Activated CD8-positive, alpha-beta memory T cell treated with anti-CD3 and anti-CD28 coated beads, Interleukin-2, amount 10 ng/mL, durations not matched to agents 7 days and 5 days (primary cell): ENCODE data around the gene ZNF628. TPM values are rescaled to one million over a fixed set of nuclear protein-coding genes. Genes with fewer than 3 reads are reported as not detected.

Source experiments
- ATAC-seq: fragments of 150-1000 bp; cut with Tn5 transposase; one replicate; pipeline ENCODE4 v1.10.0; 2021; ENCODE audit warnings: moderate library complexity
- CTCF ChIA-PET: fragments of 350-600 bp; sonication (Branson Sonifier 250); formaldehyde crosslinking; loops from one replicate; lab custom pipeline; 2021; ENCODE audit warnings: antibody characterized with exemption; lab: Charles Lee
- DNase-seq: peaks from one replicate; pipeline ENCODE4 v3.0.0-alpha.2; 2020
- H3K27ac Mint-ChIP-seq: one replicate; pipeline ENCODE4 v1.8.0; 2021; ENCODE audit warnings: mild to moderate bottlenecking, mixed read lengths
- H3K27me3 Mint-ChIP-seq: one replicate; pipeline ENCODE4 v1.8.0; 2021; ENCODE audit warnings: mixed read lengths
- H3K36me3 Mint-ChIP-seq: one replicate; pipeline ENCODE4 v1.8.0; 2021; ENCODE audit warnings: mild to moderate bottlenecking, mixed read lengths
- H3K4me1 Mint-ChIP-seq: one replicate; pipeline ENCODE4 v1.8.0; 2021; ENCODE audit warnings: mixed read lengths
- H3K4me3 Mint-ChIP-seq: one replicate; pipeline ENCODE4 v1.8.0; 2021; ENCODE audit warnings: mild to moderate bottlenecking, moderate library complexity, mixed read lengths
- H3K9me3 Mint-ChIP-seq: one replicate; pipeline ENCODE4 v1.8.0; 2022; ENCODE audit warnings: low read depth, mixed read lengths
- total RNA-seq, 2 experiments: library from RNA; stranded (reverse); gene quantifications; one replicate each; pipeline ENCODE4 v1.2.3, GENCODE V29; 2021

The ZNF628 gene
- total RNA-seq, 2 experiments from 2014 or later, result 8.8 to 8.9 TPM

DNA sequence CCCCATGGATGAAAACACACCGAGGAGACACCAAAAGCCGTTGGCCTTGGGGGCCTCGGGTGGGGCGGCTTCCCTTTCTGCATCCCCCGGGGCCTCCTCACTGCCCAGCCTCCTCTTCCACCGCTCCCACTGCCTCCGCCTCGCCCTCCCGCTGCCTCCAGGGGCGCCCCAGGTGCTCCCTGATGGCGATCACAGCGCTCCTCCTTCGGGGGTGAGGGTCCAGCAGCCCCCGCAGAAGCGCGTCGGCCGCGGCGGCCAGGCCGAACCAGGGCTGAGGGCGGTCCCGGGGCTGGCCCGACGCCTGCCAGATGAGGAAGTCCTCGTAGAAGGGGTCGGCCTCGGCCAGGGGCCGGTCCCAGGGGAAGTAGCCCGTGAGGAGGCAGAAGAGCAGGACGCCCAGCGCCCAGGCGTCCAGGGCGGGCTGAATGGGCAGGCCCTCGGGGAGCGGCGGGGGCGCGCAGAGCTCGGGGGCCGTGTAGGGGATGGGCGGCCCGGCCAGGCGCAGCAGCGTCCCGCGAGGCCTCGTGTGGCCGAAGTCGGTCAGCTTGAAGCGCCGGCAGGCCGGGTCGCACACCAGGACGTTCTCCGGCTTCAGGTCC, 53.3 kb downstream of the ZNF628 start:
- Mint-ChIP-seq H3K36me3 (no peaks in the 10 kb centered on the region), H3K4me3 (no peak overlapping the region), H3K27ac (no peak overlapping the region), H3K9me3 (no peaks in the 10 kb centered on the region), H3K27me3 (no peaks in the 10 kb centered on the region), H3K4me1 (no peaks in the 10 kb centered on the region)
- CTCF ChIA-PET, result no interaction called here
- no peak for DNase-seq
- ATAC-seq, result no peak

DNA sequence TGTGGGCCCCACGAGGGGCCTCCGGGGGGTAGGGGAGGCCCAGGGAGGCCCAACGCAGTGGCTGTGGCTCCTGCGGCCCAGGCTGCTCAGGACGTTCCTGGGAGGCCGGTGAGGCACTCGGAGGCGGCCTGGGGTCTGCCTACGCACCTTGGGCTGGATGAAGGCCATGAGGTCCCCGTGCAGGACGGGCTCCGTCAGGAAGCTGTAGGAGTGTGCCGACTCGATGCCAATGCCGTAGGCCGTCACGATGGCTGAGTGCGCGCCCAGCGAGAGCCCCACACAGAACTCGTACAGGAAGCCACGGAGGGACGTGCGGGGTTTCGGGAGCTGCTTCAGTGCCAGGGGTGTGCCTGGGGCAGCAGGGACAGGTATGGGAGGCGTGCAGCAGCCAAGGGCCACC, 54.6 kb downstream of the ZNF628 start:
- Mint-ChIP-seq H3K9me3 (no peaks in the 10 kb centered on the region), H3K27me3 (no peaks in the 10 kb centered on the region), H3K36me3 (no peaks in the 10 kb centered on the region), H3K27ac (no peak overlapping the region), H3K4me3 (no peak overlapping the region), H3K4me1 (no peaks in the 10 kb centered on the region)
- CTCF ChIA-PET, result no interaction called here
- DNase-seq (no peak), ATAC-seq (no peak)

Other genes with a start within 250 kb of the ZNF628 start
- gene TMEM86B, start 247.9 kb upstream of the ZNF628 start, total RNA-seq, result 10 to 100 TPM; 10.4 to 16.0 TPM
- gene PPP6R1, start 217.6 kb upstream of the ZNF628 start, total RNA-seq, result 100 to 1,000 TPM; 263 to 291 TPM
- gene HSPBP1, start 196.5 kb upstream of the ZNF628 start, total RNA-seq, result 10 to 100 TPM; 35.0 to 38.2 TPM
- 1 to 10 TPM; 6.9 to 9.1 TPM for gene BRSK1, start 192.6 kb upstream of the ZNF628 start, total RNA-seq
- gene TMEM150B, start 151.3 kb upstream of the ZNF628 start, total RNA-seq, result 1 to 10 TPM; 1.2 to 2.4 TPM
- gene KMT5C, start 136.7 kb upstream of the ZNF628 start, total RNA-seq, result 10 to 100 TPM; 26.4 to 35.3 TPM
- gene COX6B2, start 121.9 kb upstream of the ZNF628 start, total RNA-seq, result 1 to 10 TPM in 1 of 2 experiments, under 1 TPM in 1; 0.19 to 2.0 TPM
- gene GARIN5B, start 113.4 kb upstream of the ZNF628 start, total RNA-seq, result not detected
- under 1 TPM; 0.50 to 0.68 TPM for gene IL11, start 106.2 kb upstream of the ZNF628 start, total RNA-seq
- gene TMEM190, start 99.8 kb upstream of the ZNF628 start, total RNA-seq, result not detected
- gene TMEM238, start 92.3 kb upstream of the ZNF628 start, total RNA-seq, result 10 to 100 TPM; 14.1 to 23.0 TPM
- gene RPL28, start 90.7 kb upstream of the ZNF628 start, total RNA-seq, result 1,000 to 10,000 TPM; 2,244 to 2,759 TPM
- gene UBE2S, start 68.8 kb upstream of the ZNF628 start, total RNA-seq, result 100 to 1,000 TPM; 311 to 421 TPM
- not detected for gene SHISA7, start 33.3 kb upstream of the ZNF628 start, total RNA-seq
- 10 to 100 TPM; 28.2 to 35.7 TPM for gene ISOC2, start 15.0 kb upstream of the ZNF628 start, total RNA-seq
- gene C19orf85, start 11.9 kb upstream of the ZNF628 start, total RNA-seq, result not detected
- 10 to 100 TPM; 14.6 to 23.2 TPM for gene NAT14, start 8.6 kb downstream of the ZNF628 start, total RNA-seq
- under 1 TPM; 0.68 to 0.79 TPM for gene SSC5D, start 11.8 kb downstream of the ZNF628 start, total RNA-seq
- not detected for gene SBK2, start 60.5 kb downstream of the ZNF628 start, total RNA-seq
- not detected for gene SBK3, start 68.9 kb downstream of the ZNF628 start, total RNA-seq
- gene ZNF579, start 104.2 kb downstream of the ZNF628 start, total RNA-seq, result 1 to 10 TPM; 5.6 to 7.5 TPM
- gene FIZ1, start 122.9 kb downstream of the ZNF628 start, total RNA-seq, result 10 to 100 TPM; 13.0 to 15.7 TPM
- 10 to 100 TPM; 26.5 to 30.2 TPM for gene ZNF524, start 123.7 kb downstream of the ZNF628 start, total RNA-seq
- 10 to 100 TPM; 14.4 to 16.7 TPM for gene ZNF865, start 129.0 kb downstream of the ZNF628 start, total RNA-seq
- gene ZNF784, start 147.9 kb downstream of the ZNF628 start, total RNA-seq, result 1 to 10 TPM; 5.1 to 7.3 TPM
- gene ZNF580, start 164.4 kb downstream of the ZNF628 start, total RNA-seq, result 10 to 100 TPM; 33.1 to 33.7 TPM
- 10 to 100 TPM; 23.7 to 25.4 TPM for gene ZNF581, start 167.0 kb downstream of the ZNF628 start, total RNA-seq
- gene CCDC106, start 171.6 kb downstream of the ZNF628 start, total RNA-seq, result 1 to 10 TPM; 5.9 TPM
- 100 to 1,000 TPM; 284 to 324 TPM for gene U2AF2, start 178.4 kb downstream of the ZNF628 start, total RNA-seq
- 10 to 100 TPM; 55.7 to 63.7 TPM for gene EPN1, start 198.6 kb downstream of the ZNF628 start, total RNA-seq